Spleen (tissue), 7 donors: ENCODE measurements around the gene RNF123.

Experiments
- CTCF ChIP-seq, 11 experiments: fragments of 200-600 bp in 7 of 11; fragments of 450-650 bp in 4 of 11; sonication (generic) in 4 of 11; IDR thresholded peaks in 8 of 11; conservative IDR thresholded peaks in 3 of 11; 1 replicate in 7 of 11; 2 replicates in 4 of 11; pipeline versions ENCODE4 v1.4.0 to v1.8.0; 2016 to 2021; ENCODE audit warnings: antibody characterized with exemption in 11 of 11, inconsistent platforms in 4 of 11, mild to moderate bottlenecking in 1 of 11
- POLR2AphosphoS5 ChIP-seq, 3 donors: sonication (generic); formaldehyde crosslinking; IDR thresholded peaks; one replicate each; pipeline ENCODE4 v1.5.1; 2017; ENCODE audit warnings: antibody characterized with exemption in 3 of 3
- donor health status: DM: no; HTN: no; CAD: no; lungs with moderate emphysema.
- donor health status: DM: no; HTN: no; CAD: no.
- donor health status: DM: no; HTN: no; CAD: no.

- TF ChIP-seq CTCF (IDR thresholded peaks at IDR 0.05 in 8 of 11, conservative IDR thresholded peaks at IDR 0.05 in 3 of 11) (no peak), POLR2AphosphoS5 (IDR thresholded peaks at IDR 0.05) (no peak)
Measured at GRCh38 chr3:49681232-49681522, 8.2 kb upstream of the RNF123 start.
